Endodermal cell (in vitro differentiated cells): ENCODE measurements around the gene RBFOX1. TPM values are rescaled to one million over a fixed set of nuclear protein-coding genes. Genes with fewer than 3 reads are reported as not detected.

Experiments used
- DNase-seq: peaks from one replicate; pipeline ENCODE4 v3.0.0-alpha.2; 2017
- H3K27ac ChIP-seq: 2 replicates; pipeline ENCODE4 v1.5.1; 2013; ENCODE audit warnings: mild to moderate bottlenecking, low read depth, low read length, moderate library complexity
- H3K27me3 ChIP-seq: 2 replicates; pipeline ENCODE4 v1.6.1; 2013; ENCODE audit warnings: mild to moderate bottlenecking, low read length, moderate library complexity; ENCODE audit not compliant: insufficient read depth, control insufficient read depth, poor library complexity, severe bottlenecking
- H3K36me3 ChIP-seq: 2 replicates; pipeline ENCODE4 v1.7.0; 2013; ENCODE audit warnings: mild to moderate bottlenecking, low read length, moderate library complexity; ENCODE audit not compliant: control insufficient read depth, insufficient read depth
- H3K4me1 ChIP-seq: one replicate; pipeline ENCODE4 v1.7.0; 2013; ENCODE audit warnings: low read length; ENCODE audit not compliant: control insufficient read depth, insufficient read depth
- H3K4me3 ChIP-seq: 2 replicates; pipeline ENCODE4 v1.5.1; 2013; ENCODE audit warnings: mild to moderate bottlenecking, low read length, moderate library complexity
- H3K9ac ChIP-seq: 2 replicates; pipeline ENCODE4 v1.6.1; 2013; ENCODE audit warnings: mild to moderate bottlenecking, low read length, moderate library complexity; ENCODE audit not compliant: poor library complexity, severe bottlenecking; ENCODE audit errors: extremely low read depth
- H3K9me3 ChIP-seq: 2 replicates; pipeline ENCODE4 v1.6.1; 2013; ENCODE audit warnings: mild to moderate bottlenecking, low read length, moderate library complexity; ENCODE audit not compliant: control insufficient read depth
- H3K27ac Mint-ChIP-seq: 2 replicates; pipeline ENCODE4 v1.8.0; 2020; ENCODE audit warnings: mixed read lengths
- H3K27me3 Mint-ChIP-seq: 2 replicates; pipeline ENCODE4 v1.8.0; 2021; ENCODE audit warnings: mild to moderate bottlenecking, mixed read lengths; ENCODE audit not compliant: insufficient read depth
- H3K36me3 Mint-ChIP-seq: 2 replicates; pipeline ENCODE4 v1.8.0; 2020; ENCODE audit warnings: low read depth, mixed read lengths
- H3K4me1 Mint-ChIP-seq: 2 replicates; pipeline ENCODE4 v1.8.0; 2020; ENCODE audit warnings: mixed read lengths
- H3K4me3 Mint-ChIP-seq: 2 replicates; pipeline ENCODE4 v1.8.0; 2020; ENCODE audit warnings: mild to moderate bottlenecking, moderate library complexity, mixed read lengths
- H3K9me3 Mint-ChIP-seq: 2 replicates; pipeline ENCODE4 v1.8.0; 2020; ENCODE audit warnings: mild to moderate bottlenecking, mixed read lengths
- CTCF ChIP-seq: fragments of 200-600 bp; sonication (generic); conservative IDR thresholded peaks from 2 replicates; pipeline ENCODE4 v1.5.0; 2021; ENCODE audit warnings: antibody characterized with exemption, mild to moderate bottlenecking
- WGBS, 2 experiments: methylation state at CpG; one replicate each; pipeline versions ENCODE4 v1.1.5 to v1.1.7; 2013; ENCODE audit warnings: missing lambda C conversion rate in 2 of 2, mixed read lengths in 1 of 2; ENCODE audit not compliant: insufficient coverage in 1 of 2, insufficient read length in 1 of 2; 5-methylcytosine and 5-hydroxymethylcytosine counted together
- total RNA-seq, 2 donors: library from RNA; stranded (reverse); fragmentation: NEBNext Ultra II Directional in 1 of 2; extraction: Animal tissue kit (Norgen Biotek cat#: 25700) in 1 of 2; gene quantifications; 2 replicates in 1 of 2; 3 replicates in 1 of 2; pipeline ENCODE4 v1.2.1, GENCODE V29; 2021

Gene RBFOX1
- total RNA-seq, 2 donors from 2014 or later, result 2.6 to 2.7 TPM

DNA sequence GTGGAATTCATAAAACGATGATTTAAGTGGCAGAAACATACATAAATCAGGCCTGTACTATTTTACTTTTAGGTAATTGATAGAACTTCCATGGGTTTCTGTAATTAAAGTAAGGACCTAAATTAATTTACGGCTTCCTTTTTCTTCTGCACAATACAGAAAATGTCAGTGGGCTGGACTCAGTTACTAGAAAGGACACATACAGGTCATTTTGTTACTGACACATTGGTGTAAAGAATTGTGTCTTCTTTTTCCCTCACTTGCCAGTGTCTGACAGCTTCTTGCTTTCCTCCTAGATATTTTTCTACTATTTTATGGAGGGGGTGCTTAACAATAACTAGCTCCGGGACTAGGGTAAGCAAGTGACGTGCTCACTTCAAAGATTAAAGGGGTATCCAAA, 304.8 kb downstream of the RBFOX1 start:
- peaks cover 47% of the 10 kb centered on the region for H3K27me3 Mint-ChIP-seq
- WGBS, 2 experiments, result 95 to 100% methylated on average over 2 to 4 of the region's 4 CpGs

DNA sequence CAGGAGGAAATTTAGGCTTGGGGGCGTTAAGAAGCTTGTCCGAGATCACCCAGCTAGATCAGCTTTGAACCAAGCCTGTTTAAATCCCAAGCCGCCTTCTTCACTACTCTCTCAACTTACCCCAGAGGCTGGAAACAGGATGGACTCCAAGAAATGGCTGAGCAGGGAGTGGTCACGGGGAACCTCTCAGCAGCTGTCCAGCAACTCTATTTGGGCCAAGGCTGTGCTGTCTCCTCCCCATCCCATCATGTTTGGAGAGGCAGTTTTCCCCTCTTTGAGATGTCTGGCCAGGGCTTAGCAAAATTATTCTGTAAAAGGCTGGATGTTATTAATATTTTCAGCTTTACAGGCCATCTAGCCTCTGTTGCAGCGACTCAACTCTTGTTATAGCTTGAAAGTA, 305.7 kb downstream of the RBFOX1 start:
- Histone ChIP-seq H3K36me3 (no peaks in the 10 kb centered on the region), H3K27ac (no peak overlapping the region), H3K4me3 (no peak overlapping the region), H3K9me3 (no peaks in the 10 kb centered on the region), H3K27me3 (peaks cover 79% of the 10 kb centered on the region), H3K4me1 (no peaks in the 10 kb centered on the region), H3K9ac (no peak overlapping the region)
- Mint-ChIP-seq H3K9me3 (peaks cover 4% of the 10 kb centered on the region), H3K36me3 (no peaks in the 10 kb centered on the region), H3K4me1 (peaks cover 10% of the 10 kb centered on the region), H3K4me3 (no peak overlapping the region), H3K27me3 (peaks cover 55% of the 10 kb centered on the region), H3K27ac (no peak overlapping the region)
- TF ChIP-seq CTCF, result no peak
- DNase-seq, result no peak
- 83 to 94% methylated on average over 1 to 5 of the region's 5 CpGs for WGBS, 2 experiments

More for the DNA sequence above, 304.8 kb downstream of the RBFOX1 start:
- no peaks in the 10 kb centered on the region for H3K9me3 ChIP-seq
- H3K36me3 ChIP-seq, result no peaks in the 10 kb centered on the region
- H3K9ac ChIP-seq, result no peak overlapping the region
- peaks cover 10% of the 10 kb centered on the region for H3K4me1 Mint-ChIP-seq
- TF ChIP-seq CTCF, result no peak
- H3K9me3 Mint-ChIP-seq, result peaks cover 4% of the 10 kb centered on the region
- no peak overlapping the region for H3K4me3 Mint-ChIP-seq
- no peak overlapping the region for H3K4me3 ChIP-seq
- H3K27ac Mint-ChIP-seq, result no peak overlapping the region
- peaks cover 70% of the 10 kb centered on the region for H3K27me3 ChIP-seq
- no peak overlapping the region for H3K27ac ChIP-seq
- H3K4me1 ChIP-seq, result no peaks in the 10 kb centered on the region
- H3K36me3 Mint-ChIP-seq, result no peaks in the 10 kb centered on the region
- no peak for DNase-seq

DNA sequence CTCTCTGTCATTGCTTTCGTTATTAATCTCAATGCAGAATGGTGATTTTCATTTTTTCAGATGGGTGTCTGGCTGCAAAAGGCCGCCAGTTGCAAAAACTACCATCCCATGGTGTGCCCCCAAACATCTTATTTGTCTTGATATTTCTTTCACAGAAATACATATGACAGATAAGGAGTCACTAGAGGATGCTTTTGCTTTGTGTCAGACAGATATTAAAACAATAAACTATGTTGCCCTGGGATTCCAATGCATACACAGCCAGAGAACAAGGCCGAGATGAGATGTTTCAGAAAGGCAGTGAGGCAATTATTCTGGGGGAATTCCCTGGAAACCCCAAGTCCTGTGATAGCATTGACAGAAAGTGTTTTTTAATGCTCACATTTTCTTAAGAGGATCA, 307.7 kb downstream of the RBFOX1 start:
- H3K4me3 Mint-ChIP-seq, result no peak overlapping the region
- H3K9ac ChIP-seq, result no peak overlapping the region

More for the DNA sequence above, 307.7 kb downstream of the RBFOX1 start:
- H3K9me3 ChIP-seq, result no peaks in the 10 kb centered on the region
- H3K27me3 ChIP-seq, result peaks cover 87% of the 10 kb centered on the region
- H3K36me3 ChIP-seq, result no peaks in the 10 kb centered on the region
- H3K27ac ChIP-seq, result no peak overlapping the region
- TF ChIP-seq CTCF, result no peak
- H3K4me3 ChIP-seq, result no peak overlapping the region
- Mint-ChIP-seq H3K4me1 (peaks cover 19% of the 10 kb centered on the region), H3K9me3 (peaks cover 4% of the 10 kb centered on the region), H3K36me3 (no peaks in the 10 kb centered on the region), H3K27ac (no peak overlapping the region), H3K27me3 (peaks cover 70% of the 10 kb centered on the region)
- no peak for DNase-seq
- 90 to 100% methylated on average over 2 to 3 of the region's 3 CpGs for WGBS, 2 experiments
- H3K4me1 ChIP-seq, result peaks cover 3% of the 10 kb centered on the region
